Right lobe of liver (tissue), 4 donors: ENCODE data around the gene FBRSL1.

Source experiments
- POLR2A ChIP-seq: fragments of 450-650 bp; IDR thresholded peaks from one replicate; pipeline ENCODE4 v1.6.1; 2017; ENCODE audit warnings: antibody characterized with exemption, mild to moderate bottlenecking
- TF ChIP-seq, protein P1 (sequence below), 4 donors: fragments of 200-600 bp in 3 of 4; fragments of 450-650 bp in 1 of 4; IDR thresholded peaks; one replicate each; pipeline versions ENCODE4 v1.5.1 to v1.8.0; 2016 to 2022; ENCODE audit warnings: antibody characterized with exemption in 4 of 4, mild to moderate bottlenecking in 2 of 4
- donor health status: DM: no; HTN: no; CAD: no.
- donor health status: DM: no; HTN: no; CAD: no.
- donor health status: DM: no; HTN: yes; CAD: no.

- TF ChIP-seq, protein P1, sequence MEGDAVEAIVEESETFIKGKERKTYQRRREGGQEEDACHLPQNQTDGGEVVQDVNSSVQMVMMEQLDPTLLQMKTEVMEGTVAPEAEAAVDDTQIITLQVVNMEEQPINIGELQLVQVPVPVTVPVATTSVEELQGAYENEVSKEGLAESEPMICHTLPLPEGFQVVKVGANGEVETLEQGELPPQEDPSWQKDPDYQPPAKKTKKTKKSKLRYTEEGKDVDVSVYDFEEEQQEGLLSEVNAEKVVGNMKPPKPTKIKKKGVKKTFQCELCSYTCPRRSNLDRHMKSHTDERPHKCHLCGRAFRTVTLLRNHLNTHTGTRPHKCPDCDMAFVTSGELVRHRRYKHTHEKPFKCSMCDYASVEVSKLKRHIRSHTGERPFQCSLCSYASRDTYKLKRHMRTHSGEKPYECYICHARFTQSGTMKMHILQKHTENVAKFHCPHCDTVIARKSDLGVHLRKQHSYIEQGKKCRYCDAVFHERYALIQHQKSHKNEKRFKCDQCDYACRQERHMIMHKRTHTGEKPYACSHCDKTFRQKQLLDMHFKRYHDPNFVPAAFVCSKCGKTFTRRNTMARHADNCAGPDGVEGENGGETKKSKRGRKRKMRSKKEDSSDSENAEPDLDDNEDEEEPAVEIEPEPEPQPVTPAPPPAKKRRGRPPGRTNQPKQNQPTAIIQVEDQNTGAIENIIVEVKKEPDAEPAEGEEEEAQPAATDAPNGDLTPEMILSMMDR (IDR thresholded peaks at IDR 0.05), result no peak
- TF ChIP-seq POLR2A, result no peak
Measured at GRCh38 chr12:132456944-132457495, 32.9 kb upstream of the FBRSL1 start.
